A172 (cell line): ENCODE data around the gene LTB. TPM values are rescaled to one million over a fixed set of nuclear protein-coding genes. Genes with fewer than 3 reads are reported as not detected.
A peak's percentile ranks its signal among the peaks of the same experiment; 100 is the strongest.

Experiments
- DNase-seq: peaks from one replicate; pipeline ENCODE4 v3.0.0-alpha.2; 2015; ENCODE audit warnings: low spot score
- total RNA-seq: library from RNA; depleted of rRNA; stranded (reverse); fragments of >200 nt; shearing (Covaris generic); gene quantifications from 2 replicates; pipeline ENCODE4 v1.2.3, GENCODE V29; 2014; rRNA removed

LTB gene
- total RNA-seq = not detected in 2 replicates

- DNase-seq = no peak
These were observed at the start of gene LTB for GRCh38 chr6:31582230-31582643. LTB (minus strand) TSS chr6:31582424; CDS start chr6:31582417, 7 bp downstream.

GRCh38 chr6:31631681-31632278, 49.6 kb upstream of the LTB start:
- no peak for DNase-seq

GRCh38 chr6:31631209-31631608, 49.0 kb upstream of the LTB start:
- no peak for DNase-seq

GRCh38 chr6:31630177-31630934, 48.1 kb upstream of the LTB start:
- DNase-seq = no peak

GRCh38 chr6:31629014-31629413, 46.8 kb upstream of the LTB start:
- no peak for DNase-seq

- no peak for DNase-seq
These were observed 45.6 kb upstream of the LTB start for GRCh38 chr6:31627690-31628287.

- DNase-seq = no peak
These were observed 44.7 kb upstream of the LTB start for GRCh38 chr6:31626952-31627351.

- no peak for DNase-seq
These were observed 41.8 kb upstream of the LTB start for GRCh38 chr6:31624070-31624469.

GRCh38 chr6:31622684-31623091, 40.5 kb upstream of the LTB start:
- DNase-seq = no peak

- no peak for DNase-seq
These were observed 39.8 kb upstream of the LTB start for GRCh38 chr6:31621991-31622390.

GRCh38 chr6:31621320-31621939, 39.2 kb upstream of the LTB start:
- no peak for DNase-seq

GRCh38 chr6:31620586-31621319, 38.5 kb upstream of the LTB start, which contains the start of gene PRRC2A:
PRRC2A (plus strand) TSS chr6:31620715; CDS start chr6:31622790, 2,075 bp downstream.
- DNase-seq = peak; percentile 72

- DNase-seq = peak; percentile 98
These were observed 37.8 kb upstream of the LTB start for GRCh38 chr6:31619805-31620585.

GRCh38 chr6:31617010-31617409, 34.8 kb upstream of the LTB start:
- no peak for DNase-seq

- no peak for DNase-seq
These were observed 33.5 kb upstream of the LTB start for GRCh38 chr6:31615748-31616147.

GRCh38 chr6:31614684-31615578, 32.7 kb upstream of the LTB start, which contains the start of gene AIF1:
AIF1 (plus strand) TSS chr6:31615234; CDS start chr6:31615330, 96 bp downstream.
- DNase-seq = no peak

- no peak for DNase-seq
These were observed 31.9 kb upstream of the LTB start for GRCh38 chr6:31614075-31614619.

GRCh38 chr6:31610968-31611367, 28.7 kb upstream of the LTB start:
- DNase-seq = no peak
